WTC11 (cell line): ENCODE results near the gene PTCH1. TPM values are rescaled to one million over a fixed set of nuclear protein-coding genes. Genes with fewer than 3 reads are reported as not detected.

Source experiments
- ATAC-seq: fragments of 200-7000 bp; cut with Tn5 transposase; 2 replicates; pipeline ENCODE4 v1.10.0; 2021; ENCODE audit warnings: mild to moderate bottlenecking, moderate library complexity
- CTCF ChIA-PET: fragments of 300-600 bp; sonication (Branson Sonifier 250); formaldehyde crosslinking; loops from one replicate; lab custom pipeline; 2021; ENCODE audit warnings: antibody characterized with exemption; lab: Charles Lee
- POLR2A ChIA-PET: fragments of 350-600 bp; sonication (Branson Sonifier 250); formaldehyde crosslinking; loops from one replicate; lab custom pipeline; 2021; ENCODE audit warnings: antibody characterized with exemption; lab: Charles Lee
- DNase-seq: peaks from one replicate; pipeline ENCODE4 v3.0.0; 2021; ENCODE audit warnings: low spot score
- H3K27ac Mint-ChIP-seq: 2 replicates; pipeline ENCODE4 v1.8.0; 2021; ENCODE audit warnings: mixed read lengths
- H3K27me3 Mint-ChIP-seq: 2 replicates; pipeline ENCODE4 v1.8.0; 2021; ENCODE audit warnings: low read depth, mild to moderate bottlenecking, moderate library complexity, mixed read lengths
- H3K36me3 Mint-ChIP-seq: 2 replicates; pipeline ENCODE4 v1.8.0; 2021; ENCODE audit warnings: mixed read lengths
- H3K4me1 Mint-ChIP-seq: 2 replicates; pipeline ENCODE4 v1.8.0; 2022; ENCODE audit warnings: mixed read lengths
- H3K4me3 Mint-ChIP-seq: 2 replicates; pipeline ENCODE4 v1.8.0; 2021; ENCODE audit warnings: mild to moderate bottlenecking, moderate library complexity, mixed read lengths
- H3K9me3 Mint-ChIP-seq: 2 replicates; pipeline ENCODE4 v1.8.0; 2021; ENCODE audit warnings: mixed read lengths
- CDX4 ChIP-seq: fragments of 250-450 bp; sonication (Bioruptor Pico); IDR thresholded peaks from 2 replicates; pipeline ENCODE4 v1.9.0; 2021; ENCODE audit warnings: moderate library complexity, mild to moderate bottlenecking, inconsistent platforms, borderline replicate concordance
- CREB1 ChIP-seq: sonication (generic); formaldehyde crosslinking; IDR thresholded peaks from 2 replicates; pipeline ENCODE4 v1.8.0; 2023; ENCODE audit warnings: mild to moderate bottlenecking, missing genetic modification reagents
- ERG ChIP-seq: fragments of 250-450 bp; sonication (Bioruptor Pico); IDR thresholded peaks from 2 replicates; pipeline ENCODE4 v1.8.0; 2021; ENCODE audit warnings: mild to moderate bottlenecking
- FOXJ3 ChIP-seq: sonication (generic); formaldehyde crosslinking; IDR thresholded peaks from 2 replicates; pipeline ENCODE4 v1.9.0; 2021; ENCODE audit warnings: missing genetic modification reagents, mild to moderate bottlenecking, borderline replicate concordance
- FOXP1 ChIP-seq: sonication (generic); formaldehyde crosslinking; IDR thresholded peaks from 2 replicates; pipeline ENCODE4 v1.8.0; 2022; ENCODE audit warnings: missing genetic modification reagents, mild to moderate bottlenecking, moderate library complexity, borderline replicate concordance
- GABPB1 ChIP-seq: sonication (generic); formaldehyde crosslinking; IDR thresholded peaks from 2 replicates; pipeline ENCODE4 v1.8.1; 2023; ENCODE audit warnings: mild to moderate bottlenecking, missing genetic modification reagents
- IRF1 ChIP-seq: sonication (generic); formaldehyde crosslinking; IDR thresholded peaks from 2 replicates; pipeline ENCODE4 v1.8.0; 2023; ENCODE audit warnings: missing genetic modification reagents
- KAT7 ChIP-seq: sonication (generic); formaldehyde crosslinking; IDR thresholded peaks from 2 replicates; pipeline ENCODE4 v1.8.1; 2023; ENCODE audit warnings: missing genetic modification reagents, mild to moderate bottlenecking, borderline replicate concordance
- MXD4 ChIP-seq: fragments of 250-450 bp; sonication (Bioruptor Pico); IDR thresholded peaks from 2 replicates; pipeline ENCODE4 v1.8.0; 2021; ENCODE audit warnings: mild to moderate bottlenecking, moderate library complexity, borderline replicate concordance
- NR1H2 ChIP-seq: sonication (generic); formaldehyde crosslinking; IDR thresholded peaks from 2 replicates; pipeline ENCODE4 v1.9.0; 2021; ENCODE audit warnings: mild to moderate bottlenecking, moderate library complexity, missing genetic modification reagents
- NR2C2 ChIP-seq: sonication (generic); formaldehyde crosslinking; IDR thresholded peaks from 2 replicates; pipeline ENCODE4 v1.8.0; 2022; ENCODE audit warnings: mild to moderate bottlenecking, missing genetic modification reagents
- OVOL2 ChIP-seq: fragments of 250-450 bp; sonication (Bioruptor Pico); IDR thresholded peaks from 2 replicates; pipeline ENCODE4 v1.9.0; 2021; ENCODE audit warnings: mild to moderate bottlenecking, borderline replicate concordance
- PREB ChIP-seq: sonication (generic); formaldehyde crosslinking; IDR thresholded peaks from 2 replicates; pipeline ENCODE4 v1.8.1; 2022; ENCODE audit warnings: mild to moderate bottlenecking, missing genetic modification reagents, moderate library complexity, borderline replicate concordance
- PRRX2 ChIP-seq: fragments of 250-450 bp; sonication (Bioruptor Pico); IDR thresholded peaks from 2 replicates; pipeline ENCODE4 v1.8.0; 2021; ENCODE audit warnings: mild to moderate bottlenecking
- RELA ChIP-seq: sonication (generic); formaldehyde crosslinking; IDR thresholded peaks from 2 replicates; pipeline ENCODE4 v1.8.1; 2022; ENCODE audit warnings: missing genetic modification reagents, mild to moderate bottlenecking, borderline replicate concordance
- SMAD3 ChIP-seq: sonication (generic); formaldehyde crosslinking; IDR thresholded peaks from 2 replicates; pipeline ENCODE4 v1.8.0; 2022; ENCODE audit warnings: missing genetic modification reagents, mild to moderate bottlenecking, borderline replicate concordance
- SMAD4 ChIP-seq: sonication (generic); formaldehyde crosslinking; IDR thresholded peaks from 2 replicates; pipeline ENCODE4 v1.8.0; 2022; ENCODE audit warnings: mild to moderate bottlenecking, missing genetic modification reagents
- TEAD1 ChIP-seq: sonication (generic); formaldehyde crosslinking; IDR thresholded peaks from 2 replicates; pipeline ENCODE4 v1.8.0; 2022; ENCODE audit warnings: mild to moderate bottlenecking, missing genetic modification reagents
- TEAD4 ChIP-seq: sonication (generic); formaldehyde crosslinking; IDR thresholded peaks from 2 replicates; pipeline ENCODE4 v1.8.0; 2022; ENCODE audit warnings: mild to moderate bottlenecking, missing genetic modification reagents
- TP53 ChIP-seq: sonication (generic); formaldehyde crosslinking; IDR thresholded peaks from 2 replicates; pipeline ENCODE4 v1.8.1; 2023; ENCODE audit warnings: mild to moderate bottlenecking, missing genetic modification reagents
- ZNF121 ChIP-seq: sonication (generic); formaldehyde crosslinking; IDR thresholded peaks from 2 replicates; pipeline ENCODE4 v1.8.0; 2023; ENCODE audit warnings: missing genetic modification reagents
- ZNF219 ChIP-seq: sonication (generic); formaldehyde crosslinking; IDR thresholded peaks from 2 replicates; pipeline ENCODE4 v1.8.0; 2023; ENCODE audit warnings: missing genetic modification reagents, mild to moderate bottlenecking, borderline replicate concordance
- ZNF396 ChIP-seq: fragments of 250-450 bp; sonication (Bioruptor Pico); IDR thresholded peaks from 2 replicates; pipeline ENCODE4 v1.8.0; 2021; ENCODE audit warnings: mild to moderate bottlenecking, moderate library complexity, borderline replicate concordance
- ZNF671 ChIP-seq: fragments of 250-450 bp; sonication (Bioruptor Pico); IDR thresholded peaks from 2 replicates; pipeline ENCODE4 v1.8.0; 2021; ENCODE audit warnings: mild to moderate bottlenecking
- total RNA-seq: library from RNA; stranded (reverse); gene quantifications from 3 replicates; pipeline ENCODE4 v1.2.3, GENCODE V29; 2021
- TF ChIP-seq, protein P1 (sequence below): sonication (generic); formaldehyde crosslinking; IDR thresholded peaks from 2 replicates; pipeline ENCODE4 v1.8.0; 2022; ENCODE audit warnings: mild to moderate bottlenecking, missing genetic modification reagents
- TF ChIP-seq, protein P2 (sequence below): sonication (generic); formaldehyde crosslinking; IDR thresholded peaks from 2 replicates; pipeline ENCODE4 v1.8.1; 2022; ENCODE audit warnings: mild to moderate bottlenecking, moderate library complexity, missing genetic modification reagents

PTCH1 gene
- total RNA-seq, 1 experiment from 2014 or later = 38.0 TPM

DNA sequence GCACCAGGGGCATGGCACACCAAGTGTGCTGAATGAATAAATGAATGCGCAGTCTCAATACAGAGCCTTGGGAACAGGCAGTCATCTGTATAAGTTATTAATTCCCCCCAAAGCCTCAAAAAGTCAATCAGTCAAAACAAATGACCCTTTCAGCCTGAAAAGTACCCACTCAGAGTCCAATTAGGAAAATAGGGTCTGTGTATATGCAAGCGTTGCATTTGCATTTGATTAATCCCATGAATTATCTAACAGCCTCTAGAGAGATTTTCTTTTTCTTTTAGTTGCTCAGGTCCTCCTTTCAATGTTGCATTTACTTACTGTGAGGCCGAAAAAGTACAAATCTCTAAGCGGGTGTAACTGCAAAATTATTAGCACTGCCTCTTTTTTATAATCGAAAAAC lies 23.4 kb downstream of the PTCH1 start:
- Mint-ChIP-seq H3K4me1 (peaks cover 62% of the 10 kb centered on the region), H3K27ac (peak overlapping the region; percentile 61; the same call in 1 of the 2 replicates)
- ChIA-PET CTCF (no interaction called here), POLR2A (interaction anchor here (0.6 kb wide), 1 partner anchor 10 kb away, joined by 5 read pairs; no protein-coding TSS in a partner anchor)
- no peak for DNase-seq
- TF ChIP-seq CDX4 (CRISPR knock-in tag) (no peak), TP53 (CRISPR knock-in tag) (no peak), OVOL2 (CRISPR knock-in tag) (no peak), TEAD1 (CRISPR knock-in tag) (no peak), MXD4 (CRISPR knock-in tag) (no peak), ZNF219 (CRISPR knock-in tag) (no peak), PREB (CRISPR knock-in tag) (no peak), NR1H2 (CRISPR knock-in tag) (no peak), ZNF671 (CRISPR knock-in tag) (no peak), ZNF121 (CRISPR knock-in tag) (no peak), IRF1 (CRISPR knock-in tag) (no peak)
- TF ChIP-seq, protein P1, sequence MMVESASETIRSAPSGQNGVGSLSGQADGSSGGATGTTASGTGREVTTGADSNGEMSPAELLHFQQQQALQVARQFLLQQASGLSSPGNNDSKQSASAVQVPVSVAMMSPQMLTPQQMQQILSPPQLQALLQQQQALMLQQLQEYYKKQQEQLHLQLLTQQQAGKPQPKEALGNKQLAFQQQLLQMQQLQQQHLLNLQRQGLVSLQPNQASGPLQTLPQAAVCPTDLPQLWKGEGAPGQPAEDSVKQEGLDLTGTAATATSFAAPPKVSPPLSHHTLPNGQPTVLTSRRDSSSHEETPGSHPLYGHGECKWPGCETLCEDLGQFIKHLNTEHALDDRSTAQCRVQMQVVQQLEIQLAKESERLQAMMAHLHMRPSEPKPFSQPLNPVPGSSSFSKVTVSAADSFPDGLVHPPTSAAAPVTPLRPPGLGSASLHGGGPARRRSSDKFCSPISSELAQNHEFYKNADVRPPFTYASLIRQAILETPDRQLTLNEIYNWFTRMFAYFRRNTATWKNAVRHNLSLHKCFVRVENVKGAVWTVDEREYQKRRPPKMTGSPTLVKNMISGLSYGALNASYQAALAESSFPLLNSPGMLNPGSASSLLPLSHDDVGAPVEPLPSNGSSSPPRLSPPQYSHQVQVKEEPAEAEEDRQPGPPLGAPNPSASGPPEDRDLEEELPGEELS (CRISPR knock-in tag) = no peak
- TF ChIP-seq, all 79 proteins: peak for 0
- H3K36me3 Mint-ChIP-seq = peaks cover 1% of the 10 kb centered on the region; the same call in 1 of the 2 replicates
- no peak for ATAC-seq
- no peaks in the 10 kb centered on the region for H3K9me3 Mint-ChIP-seq
- H3K4me3 Mint-ChIP-seq = no peak overlapping the region
- 0 out of 2 replicates have a peak, but pooled peaks cover 3% of the 10 kb centered on the region for H3K27me3 Mint-ChIP-seq

DNA sequence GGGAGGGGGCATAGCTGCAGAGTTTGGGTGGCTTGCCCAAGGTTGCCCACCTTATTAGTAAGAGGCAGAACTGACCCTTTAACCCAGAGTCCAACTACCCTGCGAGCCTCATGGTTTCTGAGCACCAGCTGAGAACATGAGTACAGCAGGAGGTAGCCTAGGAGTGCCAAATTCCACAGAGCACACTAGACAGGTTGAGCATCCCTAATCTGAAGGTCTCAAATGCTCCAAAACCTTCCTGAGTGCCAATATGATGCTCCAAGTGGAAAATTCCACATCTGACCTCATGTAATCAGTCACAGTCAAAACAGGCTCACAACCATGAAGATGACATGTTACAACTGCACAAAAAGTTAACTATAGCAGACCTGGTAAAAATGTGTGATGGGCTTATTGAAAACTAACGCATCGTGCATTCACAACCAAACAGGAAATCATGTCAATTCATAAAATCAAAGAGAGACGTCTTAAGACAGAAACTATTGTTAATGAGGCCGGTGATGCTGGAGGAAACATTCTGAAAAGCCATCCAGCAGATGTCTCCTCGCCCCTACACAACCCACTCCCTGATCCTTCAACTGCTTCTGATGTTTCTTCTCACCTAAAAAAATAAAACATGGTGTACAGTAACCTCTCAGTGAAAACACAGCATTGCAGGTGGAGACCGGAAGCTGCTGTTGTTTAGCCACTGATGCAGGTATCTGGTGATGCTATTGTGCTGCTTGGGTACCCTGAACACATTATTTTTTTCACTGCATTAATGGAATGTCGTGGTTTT lies 25.0 kb downstream of the PTCH1 start:
- Mint-ChIP-seq H3K4me3 (no peak overlapping the region), H3K9me3 (no peaks in the 10 kb centered on the region), H3K27ac (no peak overlapping the region), H3K4me1 (peaks cover 54% of the 10 kb centered on the region), H3K36me3 (no peaks in the 10 kb centered on the region), H3K27me3 (no peaks in the 10 kb centered on the region)
- ChIA-PET CTCF (no interaction called here), POLR2A (no interaction called here)
- ATAC-seq = no peak
- DNase-seq = no peak
- no peak for TF ChIP-seq CREB1 (CRISPR knock-in tag)
- no peak for TF ChIP-seq SMAD4 (CRISPR knock-in tag)
- no peak for TF ChIP-seq TEAD4
- TF ChIP-seq PRRX2 (CRISPR knock-in tag) = no peak
- TF ChIP-seq FOXJ3 (CRISPR knock-in tag) = no peak
- no peak for TF ChIP-seq RELA (CRISPR knock-in tag)
- no peak for TF ChIP-seq ERG (CRISPR knock-in tag)
- no peak for TF ChIP-seq GABPB1 (CRISPR knock-in tag)
- TF ChIP-seq ZNF121 (CRISPR knock-in tag) = no peak
- TF ChIP-seq, protein P2, sequence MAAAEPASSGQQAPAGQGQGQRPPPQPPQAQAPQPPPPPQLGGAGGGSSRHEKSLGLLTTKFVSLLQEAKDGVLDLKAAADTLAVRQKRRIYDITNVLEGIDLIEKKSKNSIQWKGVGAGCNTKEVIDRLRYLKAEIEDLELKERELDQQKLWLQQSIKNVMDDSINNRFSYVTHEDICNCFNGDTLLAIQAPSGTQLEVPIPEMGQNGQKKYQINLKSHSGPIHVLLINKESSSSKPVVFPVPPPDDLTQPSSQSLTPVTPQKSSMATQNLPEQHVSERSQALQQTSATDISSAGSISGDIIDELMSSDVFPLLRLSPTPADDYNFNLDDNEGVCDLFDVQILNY (CRISPR knock-in tag) = no peak
- no peak for TF ChIP-seq KAT7 (CRISPR knock-in tag)
- no peak for TF ChIP-seq ZNF396 (CRISPR knock-in tag)
- no peak for TF ChIP-seq PREB (CRISPR knock-in tag)
- TF ChIP-seq NR2C2 = no peak
- no peak for TF ChIP-seq SMAD3 (CRISPR knock-in tag)
- no peak for TF ChIP-seq FOXP1
